Neural crest cell (in vitro differentiated cells): Measurements from ENCODE around the gene CNKSR3. TPM values are rescaled to one million over a fixed set of nuclear protein-coding genes. Genes with fewer than 3 reads are reported as not detected.

Experiments
- DNase-seq: peaks from one replicate; pipeline ENCODE4 v3.0.0; 2021; ENCODE audit warnings: low read depth, mixed read lengths, low spot score
- H3K27ac Mint-ChIP-seq: one replicate; pipeline ENCODE4 v1.8.0; 2021; ENCODE audit warnings: mild to moderate bottlenecking, mixed read lengths; ENCODE audit not compliant: unreplicated experiment
- H3K27me3 Mint-ChIP-seq: 2 replicates; pipeline ENCODE4 v1.8.0; 2021; ENCODE audit warnings: low read depth, mild to moderate bottlenecking, mixed read lengths
- H3K36me3 Mint-ChIP-seq: 2 replicates; pipeline ENCODE4 v1.8.0; 2021; ENCODE audit warnings: low read depth, mild to moderate bottlenecking, mixed read lengths
- H3K4me1 Mint-ChIP-seq: 2 replicates; pipeline ENCODE4 v1.8.0; 2021; ENCODE audit warnings: mixed read lengths
- H3K4me3 Mint-ChIP-seq: one replicate; pipeline ENCODE4 v1.8.0; 2021; ENCODE audit warnings: mild to moderate bottlenecking, mixed read lengths
- H3K9me3 Mint-ChIP-seq: 2 replicates; pipeline ENCODE4 v1.8.0; 2021; ENCODE audit warnings: mixed read lengths
- long read RNA-seq: library from polyadenylated mRNA; unstranded; transcript quantifications from one replicate; pipeline ENCODE4 v2.0.0, GENCODE V29; 2020
- total RNA-seq: library from RNA; stranded (reverse); gene quantifications from 2 replicates; pipeline ENCODE4 v1.2.1, GENCODE V29; 2021
- TF ChIP-seq, protein P1 (sequence below): fragments of 200-600 bp; sonication (generic); conservative IDR thresholded peaks from 2 replicates; pipeline ENCODE4 v1.5.0; 2021; ENCODE audit warnings: antibody characterized with exemption, mild to moderate bottlenecking

The CNKSR3 gene
- 11.7 and 11.8 TPM in 2 replicates for total RNA-seq
- long read RNA-seq, partial matches to known transcripts: 2 of 3 reads
- long read RNA-seq, other reads (novel, unspliced or antisense): 1 of 3 reads

GRCh38 chr6:154510144-154510905, at the start of gene CNKSR3:
Gene CNKSR3, minus strand, starts transcription at chr6:154510685. Its CDS starts 571 bp downstream, at chr6:154510114.
- Mint-ChIP-seq H3K4me1 (peaks cover 30% of the 10 kb centered on the region), H3K4me3 (peak within 1 kb of the TSS; percentile 93), H3K36me3 (peaks cover 2% of the 10 kb centered on the region), H3K9me3 (no peaks in the 10 kb centered on the region), H3K27ac (peak within 1 kb of the TSS; percentile 92), H3K27me3 (peaks cover 2% of the 10 kb centered on the region)
- peak; percentile 88 for DNase-seq
- TF ChIP-seq, protein P1, sequence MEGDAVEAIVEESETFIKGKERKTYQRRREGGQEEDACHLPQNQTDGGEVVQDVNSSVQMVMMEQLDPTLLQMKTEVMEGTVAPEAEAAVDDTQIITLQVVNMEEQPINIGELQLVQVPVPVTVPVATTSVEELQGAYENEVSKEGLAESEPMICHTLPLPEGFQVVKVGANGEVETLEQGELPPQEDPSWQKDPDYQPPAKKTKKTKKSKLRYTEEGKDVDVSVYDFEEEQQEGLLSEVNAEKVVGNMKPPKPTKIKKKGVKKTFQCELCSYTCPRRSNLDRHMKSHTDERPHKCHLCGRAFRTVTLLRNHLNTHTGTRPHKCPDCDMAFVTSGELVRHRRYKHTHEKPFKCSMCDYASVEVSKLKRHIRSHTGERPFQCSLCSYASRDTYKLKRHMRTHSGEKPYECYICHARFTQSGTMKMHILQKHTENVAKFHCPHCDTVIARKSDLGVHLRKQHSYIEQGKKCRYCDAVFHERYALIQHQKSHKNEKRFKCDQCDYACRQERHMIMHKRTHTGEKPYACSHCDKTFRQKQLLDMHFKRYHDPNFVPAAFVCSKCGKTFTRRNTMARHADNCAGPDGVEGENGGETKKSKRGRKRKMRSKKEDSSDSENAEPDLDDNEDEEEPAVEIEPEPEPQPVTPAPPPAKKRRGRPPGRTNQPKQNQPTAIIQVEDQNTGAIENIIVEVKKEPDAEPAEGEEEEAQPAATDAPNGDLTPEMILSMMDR: no peak

DNA sequence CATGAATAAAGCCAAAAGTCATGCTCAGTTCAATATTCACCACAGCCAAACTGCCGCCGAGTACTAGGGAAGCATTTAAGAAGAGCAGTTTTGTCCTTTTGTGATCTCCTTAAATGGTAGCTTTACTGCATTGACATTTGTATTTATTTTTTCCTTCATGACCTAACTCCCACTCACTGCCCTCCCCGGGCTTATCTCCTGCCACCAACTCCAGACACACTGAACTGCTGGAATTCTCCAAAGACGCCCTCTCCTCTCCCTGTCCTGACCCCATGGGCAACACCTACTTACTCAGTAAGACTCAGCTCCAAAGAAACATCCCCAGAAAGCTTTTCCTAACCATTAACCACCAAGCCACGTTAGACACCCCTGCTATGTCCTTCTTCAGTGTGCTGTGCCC, 48.5 kb upstream of the CNKSR3 start:
- no peak for DNase-seq
- Mint-ChIP-seq H3K4me1 (peaks cover 6% of the 10 kb centered on the region), H3K27me3 (no peaks in the 10 kb centered on the region), H3K27ac (peak overlapping the region; percentile 30), H3K4me3 (no peak overlapping the region), H3K9me3 (no peaks in the 10 kb centered on the region), H3K36me3 (no peaks in the 10 kb centered on the region)
- TF ChIP-seq, protein P1: no peak

DNA sequence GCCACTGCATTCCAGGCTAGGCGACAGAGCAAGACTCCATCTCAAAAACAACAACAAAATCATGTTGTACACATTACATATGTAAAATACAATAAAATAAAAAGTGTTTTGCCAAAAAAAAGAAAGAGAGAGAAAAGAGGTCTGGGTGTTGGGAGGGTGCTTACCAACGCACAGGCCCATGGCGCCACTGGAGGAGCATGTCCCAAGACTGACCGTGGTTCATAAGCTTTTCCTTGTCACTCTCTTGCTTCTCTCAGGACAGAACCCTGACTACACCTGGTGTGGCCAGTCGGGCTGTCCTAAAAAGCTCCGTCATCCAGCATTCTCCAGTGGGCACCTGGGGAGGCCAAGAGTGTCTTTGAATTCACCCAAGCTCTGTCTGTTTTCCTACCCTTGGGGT, 48.0 kb upstream of the CNKSR3 start:
- Mint-ChIP-seq H3K36me3 (no peaks in the 10 kb centered on the region), H3K4me1 (peaks cover 6% of the 10 kb centered on the region), H3K9me3 (no peaks in the 10 kb centered on the region), H3K27me3 (no peaks in the 10 kb centered on the region), H3K4me3 (no peak overlapping the region), H3K27ac (no peak overlapping the region)
- DNase-seq: no peak
- TF ChIP-seq, protein P1: no peak

DNA sequence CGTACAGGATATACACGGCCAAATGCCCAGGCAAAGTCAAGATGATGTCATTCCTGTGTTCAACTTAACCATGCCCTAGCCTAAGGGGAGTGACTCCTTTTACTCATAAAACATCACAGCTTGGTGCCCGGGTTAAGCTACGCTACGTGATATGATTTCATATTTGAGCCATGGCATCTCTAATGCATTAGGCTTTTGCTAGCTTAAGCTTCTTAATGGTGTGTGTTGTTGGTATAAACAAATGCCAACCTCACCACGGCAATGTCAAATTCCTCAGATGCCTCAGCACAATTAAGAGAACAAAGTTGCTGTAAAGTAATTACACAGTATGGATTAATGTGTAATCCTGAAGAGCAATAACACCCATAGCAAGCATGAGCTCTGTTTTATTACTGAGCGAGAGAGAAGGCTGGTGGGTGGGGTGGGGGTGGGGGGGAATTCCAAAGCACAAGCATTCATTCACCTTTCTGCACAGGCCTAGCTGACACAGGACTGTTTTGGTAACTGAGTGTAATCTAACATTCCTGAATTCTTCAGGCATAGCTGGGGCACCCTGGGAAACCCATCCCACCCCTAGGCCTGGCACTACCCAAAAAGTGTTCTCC, 44.7 kb upstream of the CNKSR3 start:
- TF ChIP-seq, protein P1: no peak
- Mint-ChIP-seq H3K4me1 (peaks cover 6% of the 10 kb centered on the region), H3K27me3 (peaks cover 9% of the 10 kb centered on the region), H3K36me3 (no peaks in the 10 kb centered on the region), H3K4me3 (no peak overlapping the region), H3K27ac (no peak overlapping the region), H3K9me3 (no peaks in the 10 kb centered on the region)
- DNase-seq: no peak

DNA sequence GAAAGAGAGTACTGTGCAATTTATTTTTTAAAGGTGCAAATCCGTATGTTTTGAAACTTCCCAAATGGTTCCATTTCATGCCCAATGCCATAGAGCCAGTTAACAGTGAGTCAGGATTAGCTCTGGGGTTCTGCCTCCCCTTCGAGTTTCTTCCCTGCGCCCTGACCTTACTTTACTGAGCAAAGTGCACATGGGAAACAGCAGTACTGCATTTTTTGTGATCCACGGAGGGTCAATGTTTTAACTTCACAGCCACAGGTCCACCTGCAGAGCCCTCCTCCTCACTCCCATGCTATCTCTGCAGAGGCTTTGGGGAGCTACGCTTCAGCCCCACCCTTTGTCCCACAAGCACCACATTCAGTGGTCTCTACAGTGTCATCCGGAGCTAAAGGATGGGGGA, 44.0 kb upstream of the CNKSR3 start:
- TF ChIP-seq, protein P1: no peak
- Mint-ChIP-seq H3K27ac (no peak overlapping the region), H3K4me3 (no peak overlapping the region), H3K9me3 (no peaks in the 10 kb centered on the region), H3K36me3 (no peaks in the 10 kb centered on the region), H3K4me1 (peaks cover 6% of the 10 kb centered on the region), H3K27me3 (peaks cover 14% of the 10 kb centered on the region)
- DNase-seq: no peak
